HL-60 (cell line): ENCODE measurements around the gene HMGXB4.

Experiments used
- DNase-seq, 2 experiments: peaks; one replicate each; pipeline ENCODE4 v3.0.0-alpha.2; 2010 to 2020; ENCODE audit warnings: low read depth in 1 of 2, low spot score in 1 of 2
- H3K27ac ChIP-seq: fragments of 250-450 bp; sonication (Bioruptor Pico); replicated peaks from 2 replicates; pipeline ENCODE4 v1.5.1; 2020; ENCODE audit warnings: mild to moderate bottlenecking, moderate library complexity
- H3K27me3 ChIP-seq: fragments of 250-450 bp; sonication (Bioruptor Pico); 2 replicates; pipeline ENCODE4 v1.5.1; 2021; ENCODE audit warnings: mild to moderate bottlenecking, moderate library complexity; ENCODE audit not compliant: insufficient read depth, poor library complexity, severe bottlenecking
- H3K4me3 ChIP-seq: replicated peaks from 2 replicates; pipeline ENCODE4 v1.5.1; 2011; ENCODE audit warnings: mild to moderate bottlenecking, control low read depth, low read length; ENCODE audit not compliant: insufficient read depth
- CTCF ChIP-seq: IDR thresholded peaks from one replicate; pipeline ENCODE4 v1.5.1; 2011; ENCODE audit warnings: low read length, control low read depth, inconsistent platforms; ENCODE audit not compliant: insufficient read depth
- GABPA ChIP-seq: IDR thresholded peaks from 2 replicates; pipeline ENCODE4 v1.6.1; 2012; ENCODE audit warnings: low read depth
- POLR2AphosphoS5 ChIP-seq: IDR thresholded peaks from 2 replicates; pipeline ENCODE4 v1.6.1; 2012; ENCODE audit warnings: low read depth
- REST ChIP-seq: IDR thresholded peaks from 2 replicates; pipeline ENCODE4 v1.6.1; 2012; ENCODE audit warnings: low read depth; ENCODE audit not compliant: insufficient replicate concordance
- SPI1 ChIP-seq: IDR thresholded peaks from 2 replicates; pipeline ENCODE4 v1.6.1; 2012; ENCODE audit warnings: low read depth, mild to moderate bottlenecking, borderline replicate concordance

Gene HMGXB4

GRCh38 chr22:35269630-35270029 lies 12.3 kb downstream of the HMGXB4 start:
- Histone ChIP-seq H3K4me3 (no peak overlapping the region), H3K27me3 (no peaks in the 10 kb centered on the region), H3K27ac (no peak overlapping the region)
- DNase-seq, result no peak
- TF ChIP-seq CTCF (no peak), POLR2AphosphoS5 (no peak), GABPA (no peak), REST (no peak)

GRCh38 chr22:35274154-35274871 lies 17.0 kb downstream of the HMGXB4 start:
- TF ChIP-seq REST (no peak), CTCF (no peak), POLR2AphosphoS5 (no peak)
- Histone ChIP-seq H3K4me3 (no peak overlapping the region), H3K27ac (no peak overlapping the region)

GRCh38 chr22:35275580-35275979 lies 18.3 kb downstream of the HMGXB4 start:
- H3K27me3 ChIP-seq, result no peaks in the 10 kb centered on the region
- DNase-seq, result no peak
- no peak overlapping the region for H3K27ac ChIP-seq
- TF ChIP-seq POLR2AphosphoS5 (no peak), GABPA (no peak)
- no peak overlapping the region for H3K4me3 ChIP-seq

More at GRCh38 chr22:35274154-35274871, 17.0 kb downstream of the HMGXB4 start:
- DNase-seq, result no peak
- H3K27me3 ChIP-seq, result no peaks in the 10 kb centered on the region

GRCh38 chr22:35276019-35276418 lies 18.7 kb downstream of the HMGXB4 start:
- Histone ChIP-seq H3K27me3 (no peaks in the 10 kb centered on the region), H3K27ac (no peak overlapping the region), H3K4me3 (no peak overlapping the region)
- no peak for DNase-seq
- no peak for TF ChIP-seq POLR2AphosphoS5
- TF ChIP-seq SPI1, result no peak
- TF ChIP-seq CTCF, result no peak
- TF ChIP-seq REST, result no peak
- TF ChIP-seq GABPA, result no peak
